H1 (cell line): ENCODE data around the gene VPREB1. TPM values are rescaled to one million over a fixed set of nuclear protein-coding genes. Genes with fewer than 3 reads are reported as not detected.
A peak's percentile ranks its signal among the peaks of the same experiment; 100 is the strongest.

Experiments
- CTCF ChIA-PET: fragments of 300-600 bp; sonication (Branson Sonifier 250); formaldehyde crosslinking; loops from one replicate; lab custom pipeline; 2021; ENCODE audit not compliant: partially characterized antibody; lab: Charles Lee
- POLR2A ChIA-PET: fragments of 300-600 bp; sonication (Branson Sonifier 250); formaldehyde crosslinking; loops from one replicate; lab custom pipeline; 2021; ENCODE audit warnings: inconsistent platforms; ENCODE audit not compliant: partially characterized antibody; lab: Charles Lee
- DNase-seq, 2 experiments: peaks; one replicate each; pipeline versions ENCODE4 v3.0.0 to v3.0.0-alpha.2; 2010 to 2022; ENCODE audit warnings: low spot score in 2 of 2, low read depth in 1 of 2, mixed read lengths in 1 of 2
- FAIRE-seq: peaks from 2 replicates; lab custom pipeline; 2011; peaks lifted over from hg19 to GRCh38; lab: Jason Lieb, UNC
- H2AFZ ChIP-seq: 2 replicates; pipeline ENCODE4 v1.8.1; 2012; ENCODE audit warnings: low read length, inconsistent platforms
- H2AK5ac ChIP-seq: 2 replicates; pipeline ENCODE4 v1.6.1; 2013; ENCODE audit warnings: low read depth, low read length
- H2BK120ac ChIP-seq: replicated peaks from 2 replicates; pipeline ENCODE3; 2013; ENCODE audit warnings: low read depth, low read length, inconsistent platforms
- H2BK12ac ChIP-seq: 2 replicates; pipeline ENCODE4 v1.6.1; 2013; ENCODE audit warnings: low read depth, low read length
- H2BK15ac ChIP-seq: 2 replicates; pipeline ENCODE4 v1.6.1; 2013; ENCODE audit warnings: low read length
- H2BK20ac ChIP-seq: 2 replicates; pipeline ENCODE4 v1.6.1; 2013; ENCODE audit warnings: low read length
- H2BK5ac ChIP-seq: 2 replicates; pipeline ENCODE4 v1.6.1; 2013; ENCODE audit warnings: low read depth, low read length
- H3K14ac ChIP-seq: 2 replicates; pipeline ENCODE4 v1.6.1; 2013; ENCODE audit warnings: inconsistent platforms; ENCODE audit not compliant: insufficient read length
- H3K18ac ChIP-seq: 2 replicates; pipeline ENCODE4 v1.6.1; 2013; ENCODE audit warnings: low read length; ENCODE audit errors: extremely low read depth
- H3K23ac ChIP-seq: 2 replicates; pipeline ENCODE4 v1.6.1; 2013; ENCODE audit warnings: inconsistent platforms; ENCODE audit not compliant: insufficient read length
- H3K23me2 ChIP-seq: 2 replicates; pipeline ENCODE4 v1.6.1; 2013; ENCODE audit warnings: low read depth, low read length
- H3K27ac ChIP-seq: 2 replicates; pipeline ENCODE4 v1.6.1; 2011; ENCODE audit warnings: low read depth, low read length, inconsistent platforms
- H3K27me3 ChIP-seq, 4 experiments: replicated peaks in 1 of 4; 1 replicate in 1 of 4; 2 replicates in 3 of 4; pipeline versions ENCODE4 v1.6.1 to v1.8.1; 2011 to 2013; ENCODE audit warnings: low read length in 3 of 4, mild to moderate bottlenecking in 3 of 4, inconsistent platforms in 2 of 4, mixed read lengths in 2 of 4, moderate library complexity in 1 of 4; ENCODE audit not compliant: control insufficient read depth in 3 of 4, insufficient read depth in 3 of 4; ENCODE audit errors: extremely low read depth in 1 of 4
- H3K36me3 ChIP-seq, 4 experiments: 2 replicates each; pipeline versions ENCODE4 v1.6.1 to v1.8.1; 2011 to 2013; ENCODE audit warnings: mild to moderate bottlenecking in 4 of 4, low read length in 3 of 4, moderate library complexity in 2 of 4, control low read depth in 1 of 4, inconsistent platforms in 1 of 4; ENCODE audit not compliant: insufficient read depth in 4 of 4, control insufficient read depth in 2 of 4
- H3K4ac ChIP-seq: replicated peaks from 2 replicates; pipeline ENCODE3; 2013; ENCODE audit warnings: low read length, low read depth, mixed read lengths, inconsistent platforms; ENCODE audit not compliant: insufficient read length
- H3K4me1 ChIP-seq, 4 experiments: replicated peaks in 1 of 4; 1 replicate in 1 of 4; 2 replicates in 3 of 4; pipeline versions ENCODE4 v1.6.1 to v1.8.1; 2011 to 2013; ENCODE audit warnings: low read length in 3 of 4, inconsistent platforms in 2 of 4, mixed read lengths in 1 of 4; ENCODE audit not compliant: insufficient read depth in 4 of 4, control insufficient read depth in 3 of 4
- H3K4me2 ChIP-seq, 2 experiments: 2 replicates each; pipeline versions ENCODE4 v1.6.1 to v1.8.1; 2011 to 2013; ENCODE audit warnings: low read depth in 2 of 2, low read length in 2 of 2, control low read depth in 1 of 2, inconsistent platforms in 1 of 2, mild to moderate bottlenecking in 1 of 2; ENCODE audit not compliant: insufficient read depth in 1 of 2
- H3K4me3 ChIP-seq, 4 experiments: fragments of 200-600, 300-600 bp in 1 of 4; sonication (generic), shearing (Covaris generic), sonication (Bioruptor Twin) in 1 of 4; 2 replicates each; pipeline versions ENCODE4 v1.5.1 to v1.8.1; 2011 to 2016; ENCODE audit warnings: low read length in 4 of 4, low read depth in 3 of 4, control low read depth in 2 of 4, inconsistent platforms in 2 of 4, mild to moderate bottlenecking in 2 of 4, mixed read lengths in 1 of 4, moderate library complexity in 1 of 4; ENCODE audit not compliant: insufficient read depth in 2 of 4; ENCODE audit errors: extremely low read depth in 1 of 4
- H3K56ac ChIP-seq: replicated peaks from 2 replicates; pipeline ENCODE3; 2013; ENCODE audit warnings: low read depth, mild to moderate bottlenecking, mixed read lengths, low read length, inconsistent platforms; ENCODE audit not compliant: insufficient read length
- H3K79me1 ChIP-seq: 2 replicates; pipeline ENCODE4 v1.6.1; 2013; ENCODE audit warnings: low read depth, low read length, control low read depth
- H3K79me2 ChIP-seq, 2 experiments: 2 replicates each; pipeline versions ENCODE4 v1.6.1 to v1.8.1; 2012 to 2013; ENCODE audit warnings: low read length in 2 of 2, mild to moderate bottlenecking in 2 of 2, inconsistent platforms in 1 of 2; ENCODE audit not compliant: insufficient read depth in 2 of 2, control insufficient read depth in 1 of 2
- H3K9ac ChIP-seq, 4 experiments: replicated peaks in 1 of 4; 1 replicate in 1 of 4; 2 replicates in 3 of 4; pipeline versions ENCODE4 v1.6.1 to v1.8.1; 2011 to 2013; ENCODE audit warnings: low read depth in 3 of 4, low read length in 3 of 4, control low read depth in 2 of 4, mild to moderate bottlenecking in 2 of 4, moderate library complexity in 2 of 4, inconsistent platforms in 1 of 4; ENCODE audit errors: extremely low read depth in 1 of 4
- H3K9me3 ChIP-seq, 2 experiments: 2 replicates each; pipeline versions ENCODE4 v1.6.1 to v1.8.1; 2012 to 2013; ENCODE audit warnings: mild to moderate bottlenecking in 2 of 2, moderate library complexity in 2 of 2, control low read depth in 1 of 2, inconsistent platforms in 1 of 2, low read depth in 1 of 2, low read length in 1 of 2, mixed read lengths in 1 of 2; ENCODE audit not compliant: insufficient read depth in 2 of 2
- H4K20me1 ChIP-seq, 2 experiments: replicated peaks in 1 of 2; 2 replicates each; pipeline versions ENCODE3 to v1.8.1; 2011 to 2013; ENCODE audit warnings: inconsistent platforms in 2 of 2, low read length in 2 of 2, mild to moderate bottlenecking in 1 of 2; ENCODE audit not compliant: insufficient read depth in 2 of 2, control insufficient read depth in 1 of 2
- H4K5ac ChIP-seq: 2 replicates; pipeline ENCODE4 v1.6.1; 2013; ENCODE audit warnings: low read length, low read depth, mixed read lengths, inconsistent platforms; ENCODE audit not compliant: insufficient read length
- H4K8ac ChIP-seq: 2 replicates; pipeline ENCODE4 v1.8.0; 2013; ENCODE audit warnings: mild to moderate bottlenecking, moderate library complexity, low read length, inconsistent platforms; ENCODE audit not compliant: insufficient read depth; ENCODE audit errors: extremely low read depth
- H4K91ac ChIP-seq: replicated peaks from 2 replicates; pipeline ENCODE3; 2013; ENCODE audit warnings: low read length, mixed read lengths, inconsistent platforms; ENCODE audit not compliant: insufficient read length
- HDAC6 ChIP-seq: IDR thresholded peaks from one replicate; pipeline ENCODE4 v1.7.1; 2012; ENCODE audit warnings: low read depth, mild to moderate bottlenecking, inconsistent platforms, low read length, moderate library complexity
- SUZ12 ChIP-seq: fragments of 200-600 bp; sonication (generic); IDR thresholded peaks from 2 replicates; pipeline ENCODE4 v1.6.1; 2012; ENCODE audit warnings: mild to moderate bottlenecking, inconsistent platforms, low read length, moderate library complexity, mixed read lengths
- WGBS, 2 experiments: shearing (Covaris generic) in 1 of 2; methylation state at CpG; one replicate each; pipeline versions ENCODE4 v1.1.6 to v1.1.7; 2013 to 2015; ENCODE audit warnings: low lambda C conversion rate in 2 of 2, mixed read lengths in 2 of 2, inconsistent platforms in 1 of 2, low coverage in 1 of 2, missing lambda C conversion rate in 1 of 2; ENCODE audit not compliant: insufficient replicate concordance in 2 of 2, insufficient coverage in 1 of 2, insufficient read length in 1 of 2; ENCODE audit errors: extremely low coverage in 1 of 2, missing lambda C conversion rate in 1 of 2; 5-methylcytosine and 5-hydroxymethylcytosine counted together
- polyA plus RNA-seq, 7 experiments: library from polyadenylated mRNA; depleted of rRNA in 3 of 7; stranded (reverse) in 5 of 7; unstranded in 2 of 7; fragments of >200 nt in 5 of 7; fragments of 200-250 nt in 2 of 7; gene quantifications; 1 replicate in 5 of 7; 2 replicates in 1 of 7; 4 replicates in 1 of 7; pipeline versions ENCODE4 v1.2.1 to v1.2.3, GENCODE V29; 2011 to 2013; ENCODE audit warnings: missing spikeins in 2 of 7, mixed read lengths in 2 of 7
- total RNA-seq: library from RNA; stranded (reverse); fragmentation: NEBNext Ultra II Directional; extraction: Animal tissue kit (Norgen Biotek cat#: 25700); gene quantifications from 2 replicates; pipeline ENCODE4 v1.2.1, GENCODE V29; 2021

Gene VPREB1
- total and polyA plus RNA-seq, 2 of the 8 experiments (the other 6 are each of a cell fraction or from before 2014, with no cell fraction given): not detected

DNA sequence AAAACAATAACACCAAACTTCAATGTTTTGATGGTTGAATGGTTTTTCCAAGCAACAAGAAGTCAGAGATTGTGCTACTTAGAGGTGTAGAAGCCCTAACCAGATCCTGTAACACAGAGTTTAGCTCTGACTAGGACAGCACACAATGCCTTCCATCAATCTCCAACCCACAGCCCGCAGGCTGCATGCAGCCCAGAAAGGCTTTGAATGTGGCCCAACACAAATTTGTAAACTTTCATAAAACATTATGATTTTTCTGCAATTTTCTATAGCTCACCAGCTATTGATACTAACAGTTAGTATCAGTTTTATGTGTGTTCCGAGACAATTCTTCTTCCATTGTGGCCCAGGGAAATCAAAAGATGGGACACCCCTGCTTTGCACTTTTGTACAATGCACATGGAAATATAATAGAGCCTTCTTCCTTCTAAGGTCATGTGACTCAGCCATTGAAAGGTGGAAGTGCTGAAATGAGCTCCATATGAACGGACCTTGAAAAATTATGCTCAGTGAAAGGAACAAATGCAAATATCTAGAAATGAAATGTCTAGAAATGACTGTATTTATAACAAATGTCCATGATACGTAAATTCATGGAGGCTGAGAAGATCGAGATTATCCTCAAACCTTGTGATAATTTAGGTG lies 47.6 kb upstream of the VPREB1 start:
- Histone ChIP-seq H2BK20ac (no peak overlapping the region), H3K79me1 (no peaks in the 10 kb centered on the region), H3K23me2 (no peaks in the 10 kb centered on the region), H2BK15ac (no peak overlapping the region), H2BK12ac (no peak overlapping the region), H3K23ac (no peak overlapping the region), H3K4me3 (no peak overlapping the region), H3K14ac (no peak overlapping the region), H3K18ac (no peak overlapping the region), H3K4me1 (no peaks in the 10 kb centered on the region), H2BK5ac (no peak overlapping the region), H4K91ac (no peak overlapping the region), H2AK5ac (no peak overlapping the region), H4K20me1 (peaks cover 3 to 11% of the 10 kb centered on the region in 2 experiments), H3K9me3 (no peaks in the 10 kb centered on the region), H4K5ac (no peak overlapping the region), H3K36me3 (no peaks in the 10 kb centered on the region), H3K56ac (no peak overlapping the region), H2AFZ (no peak overlapping the region), H3K9ac (no peak overlapping the region), H3K79me2 (no peaks in the 10 kb centered on the region), H3K4me2 (no peak overlapping the region), H3K27me3 (peaks cover 72 to 81% (median 79%) of the 10 kb centered on the region in 4 experiments), H3K27ac (no peak overlapping the region), H4K8ac (no peak overlapping the region), H3K4ac (no peak overlapping the region), H2BK120ac (no peak overlapping the region)
- POLR2A ChIA-PET: no interaction called here
- TF ChIP-seq HDAC6 (no peak), SUZ12 (peak; percentile 10; the same call in 1 of the 2 replicates)
- CTCF ChIA-PET: interaction anchor here (0.6 to 4.3 kb wide), 15 partner anchors 11 to 1301 kb away, joined by 3 to 49 read pairs (median 5); no protein-coding TSS in a partner anchor
- DNase-seq (no peak), FAIRE-seq (no peak)
- WGBS, 2 experiments: 73% methylated on average over 5 of the region's 5 CpGs; no CpG with 5 or more reads in 1 of the 2 experiments
